Lung (tissue), 12 donors: ENCODE results near the gene VPS33B. TPM values are rescaled to one million over a fixed set of nuclear protein-coding genes. Genes with fewer than 3 reads are reported as not detected.

ENCODE experiments used
- ATAC-seq: fragments of 200-7000 bp; cut with Tn5 transposase; one replicate; pipeline ENCODE4 v1.9.1; 2020; ENCODE audit warnings: moderate number of reproducible peaks; ENCODE audit not compliant: insufficient read depth, low FRiP score
- DNase-seq, 3 donors: peaks; one replicate each; pipeline ENCODE4 v3.0.0-alpha.2; 2013 to 2017
- H3K27ac ChIP-seq, 2 donors: one replicate each; pipeline ENCODE4 v1.5.1; 2013; ENCODE audit warnings: mild to moderate bottlenecking in 2 of 2, moderate library complexity in 2 of 2, control low read depth in 1 of 2, inconsistent platforms in 1 of 2, low read depth in 1 of 2, low read length in 1 of 2
- H3K27me3 ChIP-seq, 3 donors: one replicate each; pipeline ENCODE4 v1.5.1; 2013; ENCODE audit warnings: low read length in 2 of 3; ENCODE audit not compliant: control insufficient read depth in 3 of 3, insufficient read depth in 3 of 3
- H3K36me3 ChIP-seq, 4 donors: one replicate each; pipeline ENCODE4 v1.5.1; 2013; ENCODE audit warnings: low read length in 4 of 4, mild to moderate bottlenecking in 1 of 4, moderate library complexity in 1 of 4; ENCODE audit not compliant: control insufficient read depth in 4 of 4, insufficient read depth in 4 of 4
- H3K4me1 ChIP-seq, 5 donors: one replicate each; pipeline ENCODE4 v1.5.1; 2013; ENCODE audit warnings: low read length in 5 of 5, mild to moderate bottlenecking in 2 of 5, moderate library complexity in 1 of 5; ENCODE audit not compliant: control insufficient read depth in 5 of 5, insufficient read depth in 5 of 5
- H3K4me3 ChIP-seq: one replicate; pipeline ENCODE4 v1.5.1; 2013; ENCODE audit warnings: mild to moderate bottlenecking, control low read depth, moderate library complexity
- H3K9ac ChIP-seq, 2 donors: one replicate each; pipeline ENCODE4 v1.5.1; 2013; ENCODE audit warnings: low read length in 2 of 2, control low read depth in 1 of 2; ENCODE audit not compliant: insufficient read depth in 1 of 2
- H3K9me3 ChIP-seq, 4 donors: one replicate each; pipeline ENCODE4 v1.5.1; 2013; ENCODE audit warnings: low read length in 3 of 4, mild to moderate bottlenecking in 1 of 4, moderate library complexity in 1 of 4; ENCODE audit not compliant: control insufficient read depth in 4 of 4, insufficient read depth in 3 of 4
- CTCF ChIP-seq: IDR thresholded peaks from 2 replicates; pipeline ENCODE4 v1.5.1; 2012; ENCODE audit warnings: mild to moderate bottlenecking; ENCODE audit errors: control extremely low read depth, extremely low read depth
- WGBS, 2 donors: extraction: QIAGEN DNeasy Blood & Tissue Kit; methylation state at CpG; one replicate each; pipeline ENCODE4 v1.1.7; 2013; 5-methylcytosine and 5-hydroxymethylcytosine counted together
- polyA plus RNA-seq, 2 donors: library from polyadenylated mRNA; stranded (reverse); fragments of 200-250 nt; gene quantifications; one replicate each; pipeline ENCODE4 v1.2.1, GENCODE V29; 2013
- total RNA-seq, 2 donors: library from RNA; depleted of rRNA in 1 of 2; stranded (reverse); fragments of >200 nt in 1 of 2; gene quantifications; one replicate each; pipeline ENCODE4 v1.2.1, GENCODE V29; 2014 to 2021
- donor health status: control.
- donor health status: control.
- donor health status: Bipolar disorder and iron deficiency.
- donor health status: healthy.
- donor health status: DM: yes; HTN: yes; CAD: no.

VPS33B gene
- total and polyA plus RNA-seq, 4 donors: 6.5 to 20.7 (median 12.8) TPM

DNA sequence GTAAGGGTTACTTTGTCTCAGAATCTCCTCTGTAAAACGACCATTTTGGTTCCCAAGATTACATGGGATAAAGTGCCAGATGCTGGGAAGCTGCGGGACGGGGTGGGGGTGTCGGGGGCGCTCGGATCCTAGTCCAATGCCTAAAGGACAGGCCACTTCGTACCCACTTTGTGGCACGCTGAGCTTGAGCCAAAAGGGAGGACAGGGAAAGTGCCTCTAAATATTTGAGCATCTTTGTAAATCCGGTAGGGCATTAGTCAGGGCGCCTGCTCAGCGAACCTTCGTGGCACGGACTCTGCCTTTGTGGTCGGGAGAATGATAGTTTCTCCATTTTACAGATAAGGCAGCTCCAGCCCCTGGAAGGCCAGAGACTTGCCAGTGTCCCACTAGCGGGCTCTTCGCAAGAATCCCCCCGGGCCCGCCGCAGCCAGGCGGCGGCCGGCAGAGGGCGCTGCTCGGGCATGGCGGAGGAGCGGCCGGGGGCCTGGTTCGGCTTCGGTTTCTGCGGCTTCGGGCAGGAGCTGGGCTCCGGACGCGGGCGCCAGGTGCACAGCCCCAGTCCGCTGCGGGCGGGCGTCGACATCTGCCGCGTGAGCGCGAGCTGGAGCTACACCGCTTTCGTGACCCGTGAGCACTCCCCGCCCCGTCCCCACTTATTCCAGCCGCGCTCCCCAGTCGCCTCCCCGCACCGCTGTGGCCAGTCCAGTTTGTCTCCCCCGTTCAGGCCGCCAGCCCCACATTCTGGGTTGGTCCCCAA is 65.9 kb downstream of the VPS33B start:
- Histone ChIP-seq H3K9me3 (no peaks in the 10 kb centered on the region), H3K27me3 (no peaks in the 10 kb centered on the region), H3K27ac (peak overlapping the region in 1 of 2 donors; percentile 15), H3K36me3 (peaks cover 2 to 25% (median 17%) of the 10 kb centered on the region in 4 donors), H3K9ac (peak overlapping the region in 1 of 2 donors; percentile 55), H3K4me3 (peak overlapping the region; percentile 49), H3K4me1 (peaks cover 0 to 19% (median 9%) of the 10 kb centered on the region in 5 donors)
- peak; percentile 58 for TF ChIP-seq CTCF
- ATAC-seq: peak; percentile 51
- peak; percentile 83 to 90 (median 88) for DNase-seq
- WGBS, 2 donors: 10 to 12% methylated on average over 52 to 56 of the region's 56 CpGs

DNA sequence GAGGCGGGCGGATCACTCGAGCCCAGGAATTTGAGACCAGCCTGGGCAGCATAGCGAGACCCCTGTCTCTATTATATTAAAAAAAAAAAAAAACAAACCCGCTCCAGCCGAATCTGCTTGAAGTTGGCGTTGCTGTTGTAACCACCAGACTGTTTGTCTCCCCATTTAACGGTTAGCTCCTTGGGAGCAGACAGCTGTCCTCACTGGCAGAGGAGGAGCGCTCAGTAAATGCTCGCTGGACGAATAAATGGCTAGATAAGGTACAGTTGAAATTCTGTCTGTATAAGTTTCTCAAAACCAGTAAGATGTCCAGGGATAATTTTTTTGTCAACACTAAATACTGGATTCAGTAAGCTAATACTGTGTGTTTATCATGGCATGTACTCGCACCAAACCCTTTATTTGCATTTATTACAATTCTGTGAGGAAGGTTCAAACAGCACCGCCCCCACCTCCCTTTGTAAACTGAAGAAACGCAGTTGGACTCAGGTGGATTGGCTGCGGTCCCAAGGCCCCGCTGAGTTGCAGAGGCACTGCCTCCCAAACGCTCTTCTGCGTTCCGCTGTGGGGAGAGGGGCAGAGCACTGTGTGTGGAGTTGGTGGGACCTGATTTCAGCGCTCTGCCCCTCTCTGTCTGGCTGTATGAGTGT is 66.6 kb downstream of the VPS33B start:
- Histone ChIP-seq H3K9ac (no peak overlapping the region), H3K27me3 (no peaks in the 10 kb centered on the region), H3K9me3 (no peaks in the 10 kb centered on the region), H3K4me3 (no peak overlapping the region), H3K4me1 (peaks cover 0 to 19% (median 9%) of the 10 kb centered on the region in 5 donors), H3K27ac (no peak overlapping the region), H3K36me3 (peaks cover 2 to 21% (median 14%) of the 10 kb centered on the region in 4 donors)
- TF ChIP-seq CTCF: no peak
- ATAC-seq: no peak
- peak in 1 of 3 donors; percentile 24 for DNase-seq
- WGBS, 2 donors: 72 to 78% methylated on average over 20 of the region's 20 CpGs

GRCh38 chr15:90954712-90955623 is 67.4 kb downstream of the VPS33B start, which contains the start of gene RCCD1:
RCCD1 (plus strand) TSS chr15:90954884; CDS start chr15:90956735, 1,851 bp downstream.
- H3K9ac ChIP-seq: peak within 1 kb of the TSS; percentile 60 to 91
- H3K27ac ChIP-seq: peak within 1 kb of the TSS; percentile 50 to 96
- peaks cover 2 to 27% (median 17%) of the 10 kb centered on the region in 4 donors for H3K36me3 ChIP-seq
- 2 to 3% methylated on average over 67 to 69 of the region's 69 CpGs for WGBS, 2 donors
- DNase-seq (peak; percentile 96 to 97 (median 97)), ATAC-seq (peak; percentile 94)
- H3K4me3 ChIP-seq: peak within 1 kb of the TSS; percentile 79
- H3K9me3 ChIP-seq: no peaks in the 10 kb centered on the region
- no peak for TF ChIP-seq CTCF
- no peaks in the 10 kb centered on the region for H3K27me3 ChIP-seq
- peaks cover 0 to 19% (median 9%) of the 10 kb centered on the region in 5 donors for H3K4me1 ChIP-seq
